Measurements from ENCODE around the gene DEPP1. TPM values are rescaled to one million over a fixed set of nuclear protein-coding genes. Genes with fewer than 3 reads are reported as not detected.

The DEPP1 gene
- total RNA-seq, 1 experiment from 2014 or later = 3.8 TPM

GRCh38 chr10:44951576-44952226 is 26.9 kb downstream of the DEPP1 start:
- H2AFZ ChIP-seq (ENCODE audit: low read depth, low read length, poor library complexity, severe bottlenecking) = no peak overlapping the region
- no peak for DNase-seq (ENCODE audit: low read depth, low spot score)
- no peaks in the 10 kb centered on the region for H4K20me1 ChIP-seq (ENCODE audit: insufficient read depth)
- H3K4me1 ChIP-seq (ENCODE audit: control insufficient read depth in 1 of 2, insufficient read depth in 2 of 2, low read length in 2 of 2) = no peaks in the 10 kb centered on the region
- ChIA-PET POLR2A (no interaction called here), CTCF (no interaction called here), RAD21 (ENCODE audit: low non-redundant PET in 1 of 2, low total read pairs in 2 of 2, uncharacterized antibody in 2 of 2, unreplicated experiment in 2 of 2) (no interaction called here)
- H3K27me3 ChIP-seq (ENCODE audit: insufficient read depth, low read length) = no peaks in the 10 kb centered on the region
- no peak overlapping the region for H3K9ac ChIP-seq (ENCODE audit: low read length)
- ATAC-seq = no peak
- H3K9me3 ChIP-seq (ENCODE audit: control insufficient read depth in 1 of 2, insufficient read depth in 1 of 2, low read depth in 1 of 2, low read length in 2 of 2) = no peaks in the 10 kb centered on the region
- no peak for TF ChIP-seq SIN3A (IDR thresholded peaks at IDR 0.05; ENCODE audit: low read depth)
- no peak for TF ChIP-seq FOSL1 (IDR thresholded peaks at IDR 0.05; ENCODE audit: low read depth)
- no peak for TF ChIP-seq CEBPB (IDR thresholded peaks at IDR 0.05; ENCODE audit: low read depth)
- TF ChIP-seq SRF (IDR thresholded peaks at IDR 0.05; ENCODE audit: low read depth) = no peak
- no peak for TF ChIP-seq POLR2AphosphoS5 (IDR thresholded peaks at IDR 0.05; ENCODE audit: low read depth, low read length)
- no peak for TF ChIP-seq ZBTB33 (IDR thresholded peaks at IDR 0.05; ENCODE audit: extremely low read depth, insufficient replicate concordance, low read length)
- TF ChIP-seq JUND (IDR thresholded peaks at IDR 0.05) = no peak
- TF ChIP-seq TCF7L2 (IDR thresholded peaks at IDR 0.05; ENCODE audit: borderline replicate concordance, extremely low read depth, insufficient read depth, insufficient read length) = no peak
- TF ChIP-seq CBX3 (IDR thresholded peaks at IDR 0.05; ENCODE audit: low read depth) = no peak
- no peak for TF ChIP-seq ELF1 (IDR thresholded peaks at IDR 0.05; ENCODE audit: borderline replicate concordance, low read depth)
- no peak overlapping the region for H3K27ac ChIP-seq (ENCODE audit: low read depth, low read length)
- intact Hi-C loops (cut with micrococcal nuclease) = no loop called here
- H3K4me2 ChIP-seq (ENCODE audit: low read length) = no peak overlapping the region
- H3K36me3 ChIP-seq (ENCODE audit: control insufficient read depth in 1 of 2, insufficient read depth in 2 of 2, low read length in 2 of 2) = no peaks in the 10 kb centered on the region
- BruUV-seq (replicated peaks) = no TSS peak
- no peak overlapping the region for H3K4me3 ChIP-seq (replicated peaks in 1 of 2; ENCODE audit: low read depth in 1 of 2, low read length in 2 of 2)
- no peaks in the 10 kb centered on the region for H3K9me2 ChIP-seq (ENCODE audit: insufficient read depth)
- no peaks in the 10 kb centered on the region for H3K79me2 ChIP-seq (ENCODE audit: insufficient read depth, low read length)
